Lower leg skin (tissue), 3 donors: ENCODE results near the gene OFD1.

Experiments used
- POLR2A ChIP-seq, 2 donors: fragments of 450-650 bp; IDR thresholded peaks; one replicate each; pipeline ENCODE4 v1.6.1; 2016 to 2017; ENCODE audit warnings: antibody characterized with exemption in 2 of 2, mild to moderate bottlenecking in 1 of 2, moderate library complexity in 1 of 2
- TF ChIP-seq, protein P1 (sequence below), 3 donors: fragments of 450-650 bp; IDR thresholded peaks; one replicate each; pipeline ENCODE4 v1.5.1; 2016; ENCODE audit warnings: antibody characterized with exemption in 3 of 3, mild to moderate bottlenecking in 3 of 3, moderate library complexity in 2 of 3

DNA sequence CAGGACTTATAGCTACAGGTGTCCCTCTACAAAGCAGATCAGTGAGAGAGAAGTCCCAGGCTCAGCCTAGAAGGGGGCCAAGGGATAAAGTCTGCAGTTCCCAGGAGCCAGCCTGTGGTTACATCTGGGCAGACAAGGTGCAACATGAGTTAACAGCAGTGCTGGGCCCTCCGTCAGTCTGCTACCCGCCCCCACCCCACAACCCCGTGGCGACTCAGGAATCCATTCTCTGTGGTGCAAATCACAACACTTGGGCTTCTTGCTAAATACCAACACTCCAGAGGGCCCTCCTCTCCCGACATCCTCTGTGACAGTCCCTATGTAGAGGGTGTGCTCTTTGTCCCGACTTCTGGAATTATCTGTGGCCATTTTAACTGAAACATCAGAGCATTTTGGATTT, 68.6 kb downstream of the OFD1 start:
- TF ChIP-seq, protein P1, sequence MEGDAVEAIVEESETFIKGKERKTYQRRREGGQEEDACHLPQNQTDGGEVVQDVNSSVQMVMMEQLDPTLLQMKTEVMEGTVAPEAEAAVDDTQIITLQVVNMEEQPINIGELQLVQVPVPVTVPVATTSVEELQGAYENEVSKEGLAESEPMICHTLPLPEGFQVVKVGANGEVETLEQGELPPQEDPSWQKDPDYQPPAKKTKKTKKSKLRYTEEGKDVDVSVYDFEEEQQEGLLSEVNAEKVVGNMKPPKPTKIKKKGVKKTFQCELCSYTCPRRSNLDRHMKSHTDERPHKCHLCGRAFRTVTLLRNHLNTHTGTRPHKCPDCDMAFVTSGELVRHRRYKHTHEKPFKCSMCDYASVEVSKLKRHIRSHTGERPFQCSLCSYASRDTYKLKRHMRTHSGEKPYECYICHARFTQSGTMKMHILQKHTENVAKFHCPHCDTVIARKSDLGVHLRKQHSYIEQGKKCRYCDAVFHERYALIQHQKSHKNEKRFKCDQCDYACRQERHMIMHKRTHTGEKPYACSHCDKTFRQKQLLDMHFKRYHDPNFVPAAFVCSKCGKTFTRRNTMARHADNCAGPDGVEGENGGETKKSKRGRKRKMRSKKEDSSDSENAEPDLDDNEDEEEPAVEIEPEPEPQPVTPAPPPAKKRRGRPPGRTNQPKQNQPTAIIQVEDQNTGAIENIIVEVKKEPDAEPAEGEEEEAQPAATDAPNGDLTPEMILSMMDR (IDR thresholded peaks at IDR 0.05) = no peak
- no peak for TF ChIP-seq POLR2A (IDR thresholded peaks at IDR 0.05)
